Measurements from ENCODE around the gene ADAMTSL1. TPM values are rescaled to one million over a fixed set of nuclear protein-coding genes. Genes with fewer than 3 reads are reported as not detected.

The ADAMTSL1 gene
- total and polyA plus RNA-seq, 2 of the 8 experiments (the other 6 are each of a cell fraction or from before 2014, with no cell fraction given): 0.84 to 1.1 TPM

DNA sequence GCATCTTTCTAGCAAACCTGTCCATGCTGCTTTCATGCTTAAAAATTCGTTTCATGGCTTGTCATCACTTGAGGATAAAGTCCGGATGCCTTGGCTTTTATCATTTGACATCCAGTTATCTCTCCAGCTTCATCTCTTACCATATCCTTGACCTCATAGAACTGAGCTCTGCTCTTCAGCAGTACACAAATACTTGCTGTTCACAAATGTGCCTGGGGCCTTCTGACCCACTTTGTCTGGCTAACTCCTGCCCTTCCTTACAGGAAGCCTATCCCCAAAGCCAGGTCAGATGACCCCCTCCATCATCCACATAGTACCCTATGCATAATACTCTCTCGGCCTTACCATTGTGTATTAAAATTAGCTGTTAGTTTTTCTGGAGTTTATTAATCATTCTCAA is 310.0 kb downstream of the ADAMTSL1 start (continued):
- TF ChIP-seq, protein P1, sequence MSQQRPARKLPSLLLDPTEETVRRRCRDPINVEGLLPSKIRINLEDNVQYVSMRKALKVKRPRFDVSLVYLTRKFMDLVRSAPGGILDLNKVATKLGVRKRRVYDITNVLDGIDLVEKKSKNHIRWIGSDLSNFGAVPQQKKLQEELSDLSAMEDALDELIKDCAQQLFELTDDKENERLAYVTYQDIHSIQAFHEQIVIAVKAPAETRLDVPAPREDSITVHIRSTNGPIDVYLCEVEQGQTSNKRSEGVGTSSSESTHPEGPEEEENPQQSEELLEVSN (IDR thresholded peaks at IDR 0.05): no peak
- no peak for TF ChIP-seq BRCA1 (IDR thresholded peaks at IDR 0.05; ENCODE audit: low read depth, low read length)
- TF ChIP-seq GABPA (IDR thresholded peaks at IDR 0.05; ENCODE audit: borderline replicate concordance, insufficient read depth, low read length): no peak
- no peak for TF ChIP-seq KDM4A (IDR thresholded peaks at IDR 0.05; ENCODE audit: low read depth, low read length, severe bottlenecking)
- TF ChIP-seq, protein P2, sequence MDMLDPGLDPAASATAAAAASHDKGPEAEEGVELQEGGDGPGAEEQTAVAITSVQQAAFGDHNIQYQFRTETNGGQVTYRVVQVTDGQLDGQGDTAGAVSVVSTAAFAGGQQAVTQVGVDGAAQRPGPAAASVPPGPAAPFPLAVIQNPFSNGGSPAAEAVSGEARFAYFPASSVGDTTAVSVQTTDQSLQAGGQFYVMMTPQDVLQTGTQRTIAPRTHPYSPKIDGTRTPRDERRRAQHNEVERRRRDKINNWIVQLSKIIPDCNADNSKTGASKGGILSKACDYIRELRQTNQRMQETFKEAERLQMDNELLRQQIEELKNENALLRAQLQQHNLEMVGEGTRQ (IDR thresholded peaks at IDR 0.05; ENCODE audit: low read length): no peak

Measured in H1 (cell line).